PC-3 (cell line): Measurements from ENCODE around the gene TFB2M.

Experiments used
- EZH2 ChIP-seq: fragments of 300-600 bp; sonication (generic); IDR thresholded peaks from one replicate; pipeline ENCODE4 v1.6.1; 2017; ENCODE audit warnings: antibody characterized with exemption, mild to moderate bottlenecking, low read length; ENCODE audit not compliant: unreplicated experiment
- EZH2phosphoT487 ChIP-seq: fragments of 300-600 bp; sonication (generic); IDR thresholded peaks from 2 replicates; pipeline ENCODE4 v1.6.1; 2018; ENCODE audit warnings: mild to moderate bottlenecking, antibody characterized with exemption, low read length, borderline replicate concordance
- TF ChIP-seq, protein P1 (sequence below): fragments of 300-600 bp; sonication (generic); conservative IDR thresholded peaks from 2 replicates; pipeline ENCODE4 v1.5.1; 2017; ENCODE audit warnings: antibody characterized with exemption, low read depth, mild to moderate bottlenecking, low read length

DNA sequence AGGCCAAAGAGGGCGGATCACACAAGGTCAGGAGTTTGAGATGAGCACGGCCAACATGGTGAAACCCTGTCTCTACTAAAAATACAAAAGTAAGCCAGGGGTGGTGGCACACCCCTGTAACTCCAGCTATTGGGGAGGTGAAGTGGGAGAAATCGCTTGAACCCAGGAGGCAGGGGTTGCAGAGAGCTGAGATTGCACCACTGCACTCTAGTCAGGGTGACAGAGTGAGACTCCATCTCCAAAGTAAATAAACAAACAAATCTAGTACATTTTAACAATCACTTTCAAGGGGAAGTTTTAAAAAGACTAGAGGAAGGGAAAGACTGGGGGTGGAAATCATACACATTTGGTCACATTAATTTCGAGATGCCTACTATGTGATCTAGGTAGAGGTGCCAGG is 6.8 kb downstream of the TFB2M start:
- TF ChIP-seq, protein P1, sequence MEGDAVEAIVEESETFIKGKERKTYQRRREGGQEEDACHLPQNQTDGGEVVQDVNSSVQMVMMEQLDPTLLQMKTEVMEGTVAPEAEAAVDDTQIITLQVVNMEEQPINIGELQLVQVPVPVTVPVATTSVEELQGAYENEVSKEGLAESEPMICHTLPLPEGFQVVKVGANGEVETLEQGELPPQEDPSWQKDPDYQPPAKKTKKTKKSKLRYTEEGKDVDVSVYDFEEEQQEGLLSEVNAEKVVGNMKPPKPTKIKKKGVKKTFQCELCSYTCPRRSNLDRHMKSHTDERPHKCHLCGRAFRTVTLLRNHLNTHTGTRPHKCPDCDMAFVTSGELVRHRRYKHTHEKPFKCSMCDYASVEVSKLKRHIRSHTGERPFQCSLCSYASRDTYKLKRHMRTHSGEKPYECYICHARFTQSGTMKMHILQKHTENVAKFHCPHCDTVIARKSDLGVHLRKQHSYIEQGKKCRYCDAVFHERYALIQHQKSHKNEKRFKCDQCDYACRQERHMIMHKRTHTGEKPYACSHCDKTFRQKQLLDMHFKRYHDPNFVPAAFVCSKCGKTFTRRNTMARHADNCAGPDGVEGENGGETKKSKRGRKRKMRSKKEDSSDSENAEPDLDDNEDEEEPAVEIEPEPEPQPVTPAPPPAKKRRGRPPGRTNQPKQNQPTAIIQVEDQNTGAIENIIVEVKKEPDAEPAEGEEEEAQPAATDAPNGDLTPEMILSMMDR, result no peak
- no peak for TF ChIP-seq EZH2phosphoT487
- no peak for TF ChIP-seq EZH2
